ENCODE data around the gene RPL18A.

RPL18A gene

GRCh38 chr19:17821190-17821589 lies 38.5 kb upstream of the RPL18A start, which contains the start of gene INSL3:
INSL3 (minus strand) TSS chr19:17821519; CDS start chr19:17821506, 13 bp downstream.
- H3K4me1 ChIP-seq (ENCODE audit: control insufficient read depth in 1 of 2, insufficient read depth in 1 of 2, low read depth in 1 of 2, low read length in 1 of 2): no peaks in the 10 kb centered on the region
- no peak for TF ChIP-seq CTCF (IDR thresholded peaks at IDR 0.05)
- no peak within 1 kb of the TSS for H3K4me3 ChIP-seq (ENCODE audit: low read depth in 1 of 2, low read length in 1 of 2)
- peaks cover 10% of the 10 kb centered on the region for H3K36me3 ChIP-seq
- H3K27me3 ChIP-seq: no peaks in the 10 kb centered on the region
- no peaks in the 10 kb centered on the region for H3K9me3 ChIP-seq
- H3K27ac ChIP-seq: no peak within 1 kb of the TSS

- no peak overlapping the region for H3K27ac ChIP-seq
- no peaks in the 10 kb centered on the region for H3K9me3 ChIP-seq
- H3K27me3 ChIP-seq: no peaks in the 10 kb centered on the region
- peaks cover 30% of the 10 kb centered on the region for H3K36me3 ChIP-seq
- H3K4me1 ChIP-seq (ENCODE audit: control insufficient read depth in 1 of 2, insufficient read depth in 1 of 2, low read depth in 1 of 2, low read length in 1 of 2): peaks cover 25 to 26% of the 10 kb centered on the region in 2 experiments
- TF ChIP-seq CTCF (IDR thresholded peaks at IDR 0.05): no peak
- H3K4me3 ChIP-seq (ENCODE audit: low read depth in 1 of 2, low read length in 1 of 2): no peak overlapping the region
Observed at GRCh38 chr19:17824339-17824738, 35.4 kb upstream of the RPL18A start.

- H3K9me3 ChIP-seq: no peaks in the 10 kb centered on the region
- peaks cover 52% of the 10 kb centered on the region for H3K36me3 ChIP-seq
- H3K27me3 ChIP-seq: no peaks in the 10 kb centered on the region
- peak overlapping the region in 1 of 2 experiments; percentile 44 for H3K4me3 ChIP-seq (ENCODE audit: low read depth in 1 of 2, low read length in 1 of 2)
- peaks cover 25 to 26% of the 10 kb centered on the region in 2 experiments for H3K4me1 ChIP-seq (ENCODE audit: control insufficient read depth in 1 of 2, insufficient read depth in 1 of 2, low read depth in 1 of 2, low read length in 1 of 2)
- peak overlapping the region; percentile 87 for H3K27ac ChIP-seq
- no peak for TF ChIP-seq CTCF (IDR thresholded peaks at IDR 0.05)
Observed at GRCh38 chr19:17826508-17827056, 33.1 kb upstream of the RPL18A start.

DNA sequence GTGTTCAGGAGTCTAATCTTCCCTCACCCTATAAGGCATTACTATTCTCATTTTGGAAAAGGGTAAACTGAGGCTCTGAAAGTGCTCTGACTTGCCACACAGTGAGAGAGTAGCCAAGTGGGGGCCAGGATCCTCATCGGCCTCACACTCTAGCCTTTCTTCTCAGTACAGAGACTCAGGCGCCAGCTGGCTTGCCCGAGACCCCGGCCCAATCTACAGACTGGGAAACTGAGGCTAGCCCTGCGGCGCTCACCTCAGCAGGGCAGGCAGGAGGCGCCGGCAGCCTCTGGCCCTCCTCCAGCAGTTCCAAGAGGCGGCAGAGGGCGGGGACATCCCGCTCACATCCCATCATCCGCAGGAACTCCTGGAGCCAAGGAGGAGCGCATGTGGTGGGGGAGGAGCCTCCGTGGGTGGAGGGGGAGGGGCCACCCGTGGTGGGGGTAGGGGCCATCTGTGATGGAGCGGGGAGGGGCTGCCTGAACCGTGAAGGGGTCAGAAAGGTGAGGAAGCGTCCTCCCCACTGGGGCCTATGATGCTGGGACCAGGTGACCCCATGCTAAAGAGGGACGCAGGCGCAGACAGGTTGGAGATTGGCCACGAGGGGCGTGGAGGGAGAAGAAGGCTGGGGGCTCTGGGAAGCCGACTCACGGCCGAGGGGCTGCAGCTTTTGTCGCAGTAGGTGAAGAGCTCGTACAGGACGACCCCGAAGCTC lies 29.7 kb upstream of the RPL18A start:
- H3K27me3 ChIP-seq: no peaks in the 10 kb centered on the region
- no peaks in the 10 kb centered on the region for H3K9me3 ChIP-seq
- no peak overlapping the region for H3K27ac ChIP-seq
- no peak overlapping the region for H3K4me3 ChIP-seq (ENCODE audit: low read depth in 1 of 2, low read length in 1 of 2)
- no peak for TF ChIP-seq CTCF (IDR thresholded peaks at IDR 0.05)
- H3K4me1 ChIP-seq (ENCODE audit: control insufficient read depth in 1 of 2, insufficient read depth in 1 of 2, low read depth in 1 of 2, low read length in 1 of 2): peaks cover 25 to 26% of the 10 kb centered on the region in 2 experiments
- peaks cover 80% of the 10 kb centered on the region for H3K36me3 ChIP-seq

GRCh38 chr19:17830567-17831418 lies 28.9 kb upstream of the RPL18A start:
- H3K4me3 ChIP-seq (ENCODE audit: low read depth in 1 of 2, low read length in 1 of 2): no peak overlapping the region
- no peak for TF ChIP-seq CTCF (IDR thresholded peaks at IDR 0.05)
- H3K36me3 ChIP-seq: peaks cover 82% of the 10 kb centered on the region
- H3K9me3 ChIP-seq: no peaks in the 10 kb centered on the region
- no peak overlapping the region for H3K27ac ChIP-seq
- peaks cover 25 to 26% of the 10 kb centered on the region in 2 experiments for H3K4me1 ChIP-seq (ENCODE audit: control insufficient read depth in 1 of 2, insufficient read depth in 1 of 2, low read depth in 1 of 2, low read length in 1 of 2)
- H3K27me3 ChIP-seq: no peaks in the 10 kb centered on the region

All from neutrophil (primary cell).